ENCODE results near the gene TMEM253. TPM values are rescaled to one million over a fixed set of nuclear protein-coding genes. Genes with fewer than 3 reads are reported as not detected.

The TMEM253 gene
- total RNA-seq, 2 experiments from 2014 or later = not detected

DNA sequence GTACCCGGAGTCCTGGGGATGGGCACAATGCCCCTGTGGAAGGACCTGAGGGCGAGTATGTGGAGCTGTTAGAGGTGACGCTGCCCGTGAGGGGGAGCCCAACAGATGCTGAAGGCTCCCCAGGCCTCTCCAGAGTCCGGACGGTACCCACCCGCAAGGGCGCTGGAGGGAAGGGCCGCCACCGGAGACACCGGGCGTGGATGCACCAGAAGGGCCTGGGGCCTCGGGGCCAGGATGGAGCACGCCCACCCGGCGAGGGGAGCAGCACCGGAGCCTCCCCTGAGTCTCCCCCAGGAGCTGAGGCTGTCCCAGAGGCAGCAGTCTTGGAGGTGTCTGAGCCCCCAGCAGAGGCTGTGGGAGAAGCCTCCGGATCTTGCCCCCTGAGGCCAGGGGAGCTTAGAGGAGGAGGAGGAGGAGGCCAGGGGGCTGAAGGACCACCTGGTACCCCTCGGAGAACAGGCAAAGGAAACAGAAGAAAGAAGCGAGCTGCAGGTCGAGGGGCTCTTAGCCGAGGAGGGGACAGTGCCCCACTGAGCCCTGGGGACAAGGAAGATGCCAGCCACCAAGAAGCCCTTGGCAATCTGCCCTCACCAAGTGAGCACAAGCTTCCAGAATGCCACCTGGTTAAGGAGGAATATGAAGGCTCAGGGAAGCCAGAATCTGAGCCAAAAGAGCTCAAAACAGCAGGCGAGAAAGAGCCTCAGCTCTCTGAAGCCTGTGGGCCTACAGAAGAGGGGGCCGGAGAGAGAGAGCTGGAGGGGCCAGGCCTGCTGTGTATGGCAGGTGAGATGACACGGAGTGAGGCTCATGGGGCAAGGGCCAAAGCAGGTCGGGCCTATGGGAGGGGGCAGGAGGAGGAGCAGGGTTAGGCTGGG is 26.2 kb upstream of the TMEM253 start:
- no peak overlapping the region for H3K27ac Mint-ChIP-seq
- ChIA-PET CTCF (interaction anchor here (0.7 to 2.4 kb wide), 2 partner anchors 18 to 183 kb away, joined by 3 to 10 read pairs; no protein-coding TSS in a partner anchor), POLR2A (no interaction called here)
- H3K4me1 Mint-ChIP-seq = peaks cover 22% of the 10 kb centered on the region
- H3K36me3 Mint-ChIP-seq (ENCODE audit: low read depth) = no peaks in the 10 kb centered on the region
- H3K4me3 Mint-ChIP-seq = no peak overlapping the region
- H3K9me3 Mint-ChIP-seq = no peaks in the 10 kb centered on the region
- peaks cover 37% of the 10 kb centered on the region for H3K27me3 Mint-ChIP-seq
- DNase-seq = no peak

DNA sequence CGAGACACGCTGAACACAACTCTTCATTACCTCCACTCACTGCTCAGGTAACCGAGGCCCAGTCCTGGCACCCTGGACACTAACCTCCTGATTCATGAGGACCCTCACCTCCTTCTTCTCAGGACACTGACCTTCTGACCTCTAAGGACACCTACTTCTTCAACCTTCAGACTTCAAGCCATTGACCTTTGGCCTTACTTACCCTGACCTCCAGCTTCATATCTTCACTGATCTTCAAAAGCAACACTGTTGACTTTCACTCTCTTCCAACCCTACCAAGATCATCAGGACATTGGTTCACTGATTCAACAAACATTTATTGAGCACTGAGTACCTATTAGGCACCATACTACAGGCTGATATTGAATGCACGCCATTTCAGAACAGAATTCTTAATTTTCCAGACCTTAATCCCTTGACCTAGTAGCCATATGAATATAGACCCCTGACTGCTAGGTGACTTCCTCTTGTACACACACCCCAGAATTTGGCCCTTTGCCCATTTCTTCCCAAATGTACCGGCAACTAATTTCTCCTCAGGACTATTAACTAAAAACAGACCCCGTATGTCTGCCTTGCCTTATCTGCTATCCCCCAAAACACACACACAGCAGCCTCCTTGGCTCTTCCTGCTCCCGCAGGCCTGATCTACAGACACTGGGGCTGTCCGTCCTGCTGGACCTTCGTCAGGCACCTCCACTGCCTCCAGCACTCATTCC is 25.0 kb upstream of the TMEM253 start:
- Mint-ChIP-seq H3K36me3 (ENCODE audit: low read depth) (no peaks in the 10 kb centered on the region), H3K27me3 (peaks cover 30% of the 10 kb centered on the region), H3K27ac (no peak overlapping the region), H3K4me3 (no peak overlapping the region), H3K9me3 (no peaks in the 10 kb centered on the region), H3K4me1 (peaks cover 13% of the 10 kb centered on the region)
- CTCF ChIA-PET = interaction anchor here (1.0 kb wide), 1 partner anchor 17 kb away, joined by 4 read pairs; no protein-coding TSS in a partner anchor
- POLR2A ChIA-PET = no interaction called here
- no peak for DNase-seq

DNA sequence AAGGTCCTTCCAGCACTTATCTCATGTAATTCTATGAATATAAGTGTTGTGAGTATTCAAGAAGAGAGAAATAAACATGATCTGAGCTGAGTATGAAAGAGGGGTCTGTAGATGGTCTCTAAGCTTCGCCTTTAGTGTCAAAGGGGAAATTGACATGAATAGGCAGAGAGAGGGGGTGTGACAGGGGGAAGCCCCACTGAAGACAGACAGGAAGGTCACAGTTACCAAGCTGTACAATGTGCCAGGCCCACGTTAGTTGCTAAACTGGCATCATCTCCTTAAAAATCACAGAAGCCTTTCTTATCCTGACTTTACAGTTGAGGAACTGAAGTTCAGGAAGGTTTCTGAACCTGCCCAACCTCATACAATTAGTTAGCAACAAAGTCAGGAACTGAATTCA is 23.2 kb upstream of the TMEM253 start:
- ChIA-PET POLR2A (no interaction called here), CTCF (interaction anchor here (1.2 kb wide), 1 partner anchor 15 kb away, joined by 4 read pairs; no protein-coding TSS in a partner anchor)
- no peak overlapping the region for H3K4me3 Mint-ChIP-seq

DNA sequence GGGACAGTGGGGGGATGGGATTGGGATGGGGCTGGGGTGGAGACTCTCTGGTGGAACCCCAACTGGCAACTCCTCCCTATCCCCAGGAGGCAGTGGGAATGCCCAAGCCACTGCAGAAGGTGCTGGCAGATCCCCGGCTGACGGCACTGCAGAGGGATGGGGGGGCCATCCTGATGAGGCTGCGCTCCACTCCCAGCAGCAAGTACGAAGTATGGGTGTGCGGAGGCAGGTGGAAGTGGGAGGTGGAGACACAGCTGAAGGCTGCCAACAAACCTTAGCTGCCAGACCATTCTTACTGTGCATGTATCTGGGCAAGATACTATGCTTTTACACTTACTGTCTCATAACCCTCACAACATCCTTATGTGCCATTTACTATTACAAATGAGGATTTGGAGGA is 22.6 kb upstream of the TMEM253 start:
- H3K4me3 Mint-ChIP-seq = no peak overlapping the region
- H3K36me3 Mint-ChIP-seq (ENCODE audit: low read depth) = no peaks in the 10 kb centered on the region
- no peaks in the 10 kb centered on the region for H3K4me1 Mint-ChIP-seq
- H3K9me3 Mint-ChIP-seq = no peaks in the 10 kb centered on the region
- POLR2A ChIA-PET = no interaction called here
- CTCF ChIA-PET = interaction anchor here (1.2 to 2.1 kb wide), 3 partner anchors 11 to 61 kb away, joined by 3 to 5 read pairs (median 4); no protein-coding TSS in a partner anchor
- H3K27ac Mint-ChIP-seq = no peak overlapping the region
- H3K27me3 Mint-ChIP-seq = peaks cover 10% of the 10 kb centered on the region
- no peak for DNase-seq

More for the DNA sequence above, 23.2 kb upstream of the TMEM253 start:
- Mint-ChIP-seq H3K27ac (no peak overlapping the region), H3K9me3 (no peaks in the 10 kb centered on the region), H3K4me1 (no peaks in the 10 kb centered on the region), H3K36me3 (ENCODE audit: low read depth) (no peaks in the 10 kb centered on the region), H3K27me3 (peaks cover 13% of the 10 kb centered on the region)
- no peak for DNase-seq

DNA sequence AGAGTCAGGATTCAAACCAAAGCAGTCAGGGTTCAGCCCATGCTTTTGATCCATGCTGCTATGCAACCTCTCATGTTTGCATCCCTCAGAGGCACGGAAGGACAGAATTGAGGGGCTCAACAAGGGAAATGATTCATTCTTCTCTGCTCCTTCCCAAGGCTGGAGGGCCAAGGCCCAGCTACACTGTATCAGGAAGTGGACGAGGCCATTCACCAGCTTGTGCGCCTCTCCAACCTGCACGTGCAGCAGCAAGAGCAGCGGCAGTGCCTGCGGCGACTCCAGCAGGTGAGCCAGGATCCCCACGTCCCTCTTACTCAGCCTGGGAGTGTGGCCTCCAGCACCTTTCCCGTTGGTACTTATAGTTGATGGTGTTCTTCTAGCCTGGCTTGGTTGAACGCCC is 22.1 kb upstream of the TMEM253 start:
- H3K4me1 Mint-ChIP-seq = no peaks in the 10 kb centered on the region
- no peaks in the 10 kb centered on the region for H3K36me3 Mint-ChIP-seq (ENCODE audit: low read depth)
- H3K4me3 Mint-ChIP-seq = no peak overlapping the region
- H3K27me3 Mint-ChIP-seq = peaks cover 6% of the 10 kb centered on the region
- ChIA-PET POLR2A (no interaction called here), CTCF (interaction anchor here (1.5 to 2.1 kb wide), 3 partner anchors 12 to 61 kb away, joined by 3 to 11 read pairs (median 5); no protein-coding TSS in a partner anchor)
- no peak overlapping the region for H3K27ac Mint-ChIP-seq
- no peak for DNase-seq
- H3K9me3 Mint-ChIP-seq = no peaks in the 10 kb centered on the region

DNA sequence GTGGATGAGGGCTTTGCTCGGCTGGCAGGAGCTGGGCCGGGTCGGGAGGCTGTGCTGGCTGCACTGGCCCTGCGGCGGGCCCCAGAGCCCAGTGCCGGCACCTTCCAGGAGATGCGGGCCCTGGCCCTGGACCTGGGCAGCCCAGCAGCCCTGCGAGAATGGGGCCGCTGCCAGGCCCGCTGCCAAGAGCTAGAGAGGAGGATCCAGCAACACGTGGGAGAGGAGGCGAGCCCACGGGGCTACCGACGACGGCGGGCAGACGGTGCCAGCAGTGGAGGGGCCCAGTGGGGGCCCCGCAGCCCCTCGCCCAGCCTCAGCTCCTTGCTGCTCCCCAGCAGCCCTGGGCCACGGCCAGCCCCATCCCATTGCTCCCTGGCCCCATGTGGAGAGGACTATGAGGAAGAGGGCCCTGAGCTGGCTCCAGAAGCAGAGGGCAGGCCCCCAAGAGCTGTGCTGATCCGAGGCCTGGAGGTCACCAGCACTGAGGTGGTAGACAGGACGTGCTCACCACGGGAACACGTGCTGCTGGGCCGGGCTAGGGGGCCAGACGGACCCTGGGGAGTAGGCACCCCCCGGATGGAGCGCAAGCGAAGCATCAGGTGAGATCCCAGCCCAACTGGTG is 19.2 kb upstream of the TMEM253 start:
- peaks cover 4% of the 10 kb centered on the region for H3K27me3 Mint-ChIP-seq
- no peaks in the 10 kb centered on the region for H3K36me3 Mint-ChIP-seq (ENCODE audit: low read depth)
- POLR2A ChIA-PET = no interaction called here
- H3K4me3 Mint-ChIP-seq = no peak overlapping the region
- no peak for DNase-seq
- CTCF ChIA-PET = interaction anchor here (0.8 to 2.1 kb wide), 3 partner anchors 10 to 13 kb away, joined by 3 to 10 read pairs (median 4); no protein-coding TSS in a partner anchor
- no peaks in the 10 kb centered on the region for H3K9me3 Mint-ChIP-seq
- peaks cover 3% of the 10 kb centered on the region for H3K4me1 Mint-ChIP-seq
- no peak overlapping the region for H3K27ac Mint-ChIP-seq

DNA sequence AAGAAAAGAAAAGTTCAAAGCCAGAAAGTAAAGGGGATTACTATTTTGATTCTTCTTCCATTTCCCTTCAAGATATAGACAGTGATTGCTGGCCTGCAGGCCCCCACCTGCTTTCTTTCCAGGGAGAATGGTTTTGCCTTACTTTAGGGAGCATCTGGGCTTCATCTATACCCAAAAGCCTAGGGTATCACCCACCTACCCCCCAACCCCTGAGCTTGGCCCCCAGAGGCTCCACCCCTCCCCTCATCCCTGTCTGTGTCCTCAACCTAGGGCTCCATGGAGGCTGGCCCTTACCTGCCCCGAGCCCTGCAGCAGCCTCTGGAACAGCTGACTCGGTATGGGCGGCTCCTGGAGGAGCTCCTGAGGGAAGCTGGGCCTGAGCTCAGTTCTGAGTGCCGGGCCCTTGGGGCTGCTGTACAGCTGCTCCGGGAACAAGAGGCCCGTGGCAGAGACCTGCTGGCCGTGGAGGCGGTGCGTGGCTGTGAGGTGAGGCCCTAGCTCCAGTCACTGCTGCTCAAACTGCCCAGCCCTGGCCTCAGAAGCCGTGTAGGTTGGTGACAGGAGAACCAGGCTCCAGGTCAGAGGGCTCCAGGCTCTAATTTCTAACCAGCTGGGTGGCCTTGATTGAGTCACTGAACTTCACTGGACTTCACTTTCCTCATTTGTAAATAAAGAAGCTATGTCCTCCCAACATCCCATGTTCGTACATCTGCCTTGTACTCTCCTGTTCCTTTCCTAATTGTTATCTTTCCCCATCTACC is 17.1 kb upstream of the TMEM253 start:
- ChIA-PET POLR2A (no interaction called here), CTCF (interaction anchor here (1.0 to 1.6 kb wide), 5 partner anchors 9 to 69 kb away, joined by 3 to 12 read pairs (median 5); no protein-coding TSS in a partner anchor)
- Mint-ChIP-seq H3K27ac (no peak overlapping the region), H3K36me3 (ENCODE audit: low read depth) (no peaks in the 10 kb centered on the region), H3K9me3 (no peaks in the 10 kb centered on the region), H3K4me3 (no peak overlapping the region), H3K27me3 (peaks cover 4% of the 10 kb centered on the region), H3K4me1 (peaks cover 17% of the 10 kb centered on the region)
- DNase-seq = no peak

DNA sequence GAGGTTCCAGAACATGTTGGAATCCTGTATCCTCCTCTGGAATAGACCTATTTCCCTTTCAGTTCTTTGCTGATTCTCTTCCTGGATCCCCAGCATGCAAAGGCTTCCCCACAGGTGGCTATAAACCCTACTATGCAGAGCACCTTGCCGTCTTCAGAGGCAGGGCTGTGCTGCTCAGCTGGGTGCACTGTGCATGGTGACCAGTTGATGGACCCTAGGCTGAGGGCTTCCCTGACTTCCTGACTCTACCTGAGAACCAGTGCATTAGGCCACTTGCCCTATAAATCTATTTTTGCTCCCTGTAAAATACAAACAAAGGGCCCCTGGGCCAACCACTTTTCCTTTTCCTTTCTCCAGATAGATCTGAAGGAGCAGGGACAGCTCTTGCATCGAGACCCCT is 16.5 kb upstream of the TMEM253 start:
- no peak for DNase-seq
- Mint-ChIP-seq H3K36me3 (ENCODE audit: low read depth) (no peaks in the 10 kb centered on the region), H3K27ac (no peak overlapping the region), H3K27me3 (peaks cover 4% of the 10 kb centered on the region), H3K9me3 (no peaks in the 10 kb centered on the region), H3K4me3 (no peak overlapping the region), H3K4me1 (peaks cover 22% of the 10 kb centered on the region)
- ChIA-PET CTCF (interaction anchor here (0.7 to 1.6 kb wide), 5 partner anchors 8 to 87 kb away, joined by 3 to 12 read pairs (median 6); no protein-coding TSS in a partner anchor), POLR2A (no interaction called here)

DNA sequence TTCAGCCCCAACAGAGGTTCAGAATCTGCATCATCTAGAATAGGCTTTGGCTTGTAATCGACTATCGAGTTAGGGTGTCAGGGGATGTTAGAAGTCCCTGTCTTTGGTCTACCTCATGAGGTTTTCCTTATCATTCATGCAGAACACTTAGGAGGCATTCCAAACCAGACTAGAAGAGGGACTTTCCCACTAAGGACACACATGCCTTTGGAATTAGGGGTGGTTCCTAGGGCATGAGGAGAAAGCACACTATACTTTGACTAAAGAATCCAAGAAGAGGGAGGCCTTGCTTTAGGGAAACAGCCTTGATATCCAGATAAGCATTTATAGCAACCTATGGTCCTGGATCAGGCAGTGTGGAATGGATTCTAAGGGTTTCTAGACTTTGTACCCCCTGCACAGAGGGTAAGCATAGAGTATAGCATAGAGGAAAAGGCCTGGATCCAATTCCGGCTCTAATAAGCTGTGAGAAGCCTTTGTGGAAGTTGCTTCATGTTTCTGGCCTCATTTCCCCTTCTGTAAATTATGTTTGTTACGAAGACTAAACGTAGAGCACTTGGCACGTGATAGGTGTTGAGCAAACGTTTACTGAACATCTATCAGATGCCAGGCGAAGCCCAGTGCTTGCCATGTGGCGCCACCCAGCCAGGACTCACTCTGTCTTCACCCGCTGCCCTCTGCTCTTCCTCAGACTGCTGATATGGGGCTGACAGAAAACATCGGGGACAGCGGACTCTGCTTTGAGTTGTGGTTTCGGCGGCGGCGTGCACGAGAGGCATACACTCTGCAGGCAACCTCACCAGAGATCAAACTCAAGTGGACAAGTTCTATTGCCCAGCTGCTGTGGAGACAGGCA is 15.6 kb upstream of the TMEM253 start:
- Mint-ChIP-seq H3K36me3 (ENCODE audit: low read depth) (no peaks in the 10 kb centered on the region), H3K9me3 (no peaks in the 10 kb centered on the region), H3K4me3 (no peak overlapping the region), H3K4me1 (peaks cover 22% of the 10 kb centered on the region), H3K27ac (no peak overlapping the region), H3K27me3 (no peaks in the 10 kb centered on the region)
- POLR2A ChIA-PET = no interaction called here
- DNase-seq = no peak
- CTCF ChIA-PET = interaction anchor here (0.6 to 5.5 kb wide), 4 partner anchors 11 to 88 kb away, joined by 3 to 52 read pairs (median 5); partner anchors contain the start of gene TMEM253

DNA sequence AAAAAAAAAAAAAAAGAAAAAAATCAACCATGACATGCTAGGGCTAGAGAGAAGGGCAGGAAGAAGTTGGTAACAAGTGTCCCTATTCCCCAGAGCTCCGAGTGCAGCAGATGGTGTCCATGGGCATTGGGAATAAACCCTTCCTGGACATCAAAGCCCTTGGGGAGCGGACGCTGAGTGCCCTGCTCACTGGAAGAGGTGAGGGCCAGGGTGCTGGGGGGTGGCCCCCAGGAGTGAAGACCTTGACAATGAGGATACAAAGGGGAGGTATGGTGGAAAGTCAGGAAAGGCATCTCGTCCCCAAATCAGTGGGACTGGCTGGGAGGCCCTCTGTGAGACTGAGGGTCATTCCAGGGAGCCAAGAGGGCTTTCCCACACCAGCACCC is 14.0 kb upstream of the TMEM253 start:
- Mint-ChIP-seq H3K9me3 (no peaks in the 10 kb centered on the region), H3K36me3 (ENCODE audit: low read depth) (no peaks in the 10 kb centered on the region), H3K27me3 (no peaks in the 10 kb centered on the region), H3K27ac (no peak overlapping the region), H3K4me3 (no peak overlapping the region), H3K4me1 (peaks cover 22% of the 10 kb centered on the region)
- ChIA-PET CTCF (interaction anchor here (0.6 to 5.5 kb wide), 7 partner anchors 10 to 454 kb away, joined by 3 to 52 read pairs (median 3); partner anchors contain the start of gene TMEM253), POLR2A (interaction anchor here (0.8 kb wide), 1 partner anchor 18 kb away, joined by 3 read pairs; no protein-coding TSS in a partner anchor)
- DNase-seq = no peak
